Skeletal muscle satellite cell (primary cell): ENCODE data around the gene DENND6B. TPM values are rescaled to one million over a fixed set of nuclear protein-coding genes. Genes with fewer than 3 reads are reported as not detected.
A peak's percentile ranks its signal among the peaks of the same experiment; 100 is the strongest.
"Not testable (repeated sequence)": the region's sequence is repeated elsewhere in the genome, so short reads cannot be mapped to it uniquely, and the experiment has no call there.

Experiments
- H3K27me3 ChIP-seq: 2 replicates; pipeline ENCODE4 v1.7.0; 2013; ENCODE audit warnings: low read length; ENCODE audit not compliant: control insufficient read depth, insufficient read depth
- H3K36me3 ChIP-seq: 2 replicates; pipeline ENCODE4 v1.7.0; 2013; ENCODE audit warnings: mild to moderate bottlenecking, control low read depth, low read length; ENCODE audit not compliant: insufficient read depth
- H3K4me1 ChIP-seq: 2 replicates; pipeline ENCODE4 v1.7.0; 2013; ENCODE audit warnings: low read length; ENCODE audit not compliant: control insufficient read depth, insufficient read depth
- H3K4me2 ChIP-seq: 2 replicates; pipeline ENCODE4 v1.7.0; 2013; ENCODE audit warnings: mild to moderate bottlenecking, low read length
- H3K4me3 ChIP-seq: 2 replicates; pipeline ENCODE4 v1.7.0; 2013; ENCODE audit warnings: low read length
- H3K9ac ChIP-seq: 2 replicates; pipeline ENCODE4 v1.7.0; 2013; ENCODE audit warnings: mild to moderate bottlenecking, low read depth, low read length, moderate library complexity
- H3K9me3 ChIP-seq: replicated peaks from 2 replicates; pipeline ENCODE4 v1.7.0; 2013; ENCODE audit warnings: mild to moderate bottlenecking, control low read depth, low read length
- total RNA-seq: library from RNA; depleted of rRNA; stranded (reverse); fragments of >200 nt; gene quantifications from 2 replicates; pipeline ENCODE4 v1.2.3, GENCODE V29; 2012; rRNA removed

The DENND6B gene
- 0.44 and 1.0 TPM in 2 replicates for total RNA-seq

GRCh38 chr22:50326956-50327710, at the start of gene DENND6B:
Gene DENND6B (minus strand): TSS chr22:50327012. CDS start chr22:50326988, 24 bp downstream.
- H3K36me3 ChIP-seq, result no peaks in the 10 kb centered on the region
- peak within 1 kb of the TSS; percentile 97 for H3K4me3 ChIP-seq
- H3K4me2 ChIP-seq, result peak within 1 kb of the TSS; percentile 99
- no peaks in the 10 kb centered on the region for H3K9me3 ChIP-seq
- H3K9ac ChIP-seq, result peak within 1 kb of the TSS; percentile 98
- no peaks in the 10 kb centered on the region for H3K27me3 ChIP-seq
- H3K4me1 ChIP-seq, result peaks cover 25% of the 10 kb centered on the region

GRCh38 chr22:50376085-50376651, 49.4 kb upstream of the DENND6B start:
- Histone ChIP-seq H3K36me3 (peaks cover 31% of the 10 kb centered on the region), H3K4me1 (no peaks in the 10 kb centered on the region), H3K27me3 (no peaks in the 10 kb centered on the region), H3K9ac (no peak overlapping the region), H3K9me3 (no peaks in the 10 kb centered on the region), H3K4me2 (no peak overlapping the region), H3K4me3 (no peak overlapping the region)

GRCh38 chr22:50371101-50371648, 44.4 kb upstream of the DENND6B start:
- H3K9ac ChIP-seq, result no peak overlapping the region
- no peak overlapping the region for H3K4me3 ChIP-seq

GRCh38 chr22:50367778-50368500, 41.1 kb upstream of the DENND6B start:
- no peak overlapping the region for H3K4me3 ChIP-seq
- peaks cover 12% of the 10 kb centered on the region for H3K36me3 ChIP-seq
- H3K27me3 ChIP-seq, result no peaks in the 10 kb centered on the region
- H3K4me1 ChIP-seq, result no peaks in the 10 kb centered on the region
- H3K9me3 ChIP-seq, result no peaks in the 10 kb centered on the region
- no peak overlapping the region for H3K4me2 ChIP-seq
- H3K9ac ChIP-seq, result no peak overlapping the region

More at GRCh38 chr22:50371101-50371648, 44.4 kb upstream of the DENND6B start:
- Histone ChIP-seq H3K27me3 (no peaks in the 10 kb centered on the region), H3K4me2 (no peak overlapping the region), H3K36me3 (peaks cover 23% of the 10 kb centered on the region), H3K4me1 (no peaks in the 10 kb centered on the region), H3K9me3 (no peaks in the 10 kb centered on the region)

GRCh38 chr22:50363803-50364194, 37.0 kb upstream of the DENND6B start:
- not testable (repeated sequence) for H3K4me3 ChIP-seq, H3K4me2 ChIP-seq
- H3K36me3 ChIP-seq, result peaks cover 20% of the 10 kb centered on the region

GRCh38 chr22:50363166-50363802, 36.5 kb upstream of the DENND6B start:
- H3K9ac ChIP-seq, result no peak overlapping the region
- no peaks in the 10 kb centered on the region for H3K9me3 ChIP-seq
- H3K4me2 ChIP-seq, result no peak overlapping the region
- H3K4me1 ChIP-seq, result no peaks in the 10 kb centered on the region
- no peak overlapping the region for H3K4me3 ChIP-seq
- H3K27me3 ChIP-seq, result no peaks in the 10 kb centered on the region
- peaks cover 17% of the 10 kb centered on the region for H3K36me3 ChIP-seq

More at GRCh38 chr22:50363803-50364194, 37.0 kb upstream of the DENND6B start:
- H3K9ac ChIP-seq, H3K4me1 ChIP-seq, H3K27me3 ChIP-seq, H3K9me3 ChIP-seq: not testable (repeated sequence)

GRCh38 chr22:50361688-50362087, 34.9 kb upstream of the DENND6B start:
- H3K9me3 ChIP-seq, result no peaks in the 10 kb centered on the region
- H3K4me2 ChIP-seq, result no peak overlapping the region
- H3K4me3 ChIP-seq, result no peak overlapping the region
- no peaks in the 10 kb centered on the region for H3K27me3 ChIP-seq
- no peak overlapping the region for H3K9ac ChIP-seq
- H3K4me1 ChIP-seq, result no peaks in the 10 kb centered on the region
- H3K36me3 ChIP-seq, result peaks cover 17% of the 10 kb centered on the region

- no peaks in the 10 kb centered on the region for H3K27me3 ChIP-seq
- H3K4me2 ChIP-seq, result no peak overlapping the region
- no peaks in the 10 kb centered on the region for H3K9me3 ChIP-seq
- H3K4me1 ChIP-seq, result no peaks in the 10 kb centered on the region
- no peak overlapping the region for H3K4me3 ChIP-seq
- H3K36me3 ChIP-seq, result peaks cover 17% of the 10 kb centered on the region
- no peak overlapping the region for H3K9ac ChIP-seq
Measured at GRCh38 chr22:50361222-50361621, 34.4 kb upstream of the DENND6B start.

GRCh38 chr22:50360578-50360977, 33.8 kb upstream of the DENND6B start:
- Histone ChIP-seq H3K4me3 (no peak overlapping the region), H3K4me1 (no peaks in the 10 kb centered on the region), H3K27me3 (no peaks in the 10 kb centered on the region), H3K9me3 (no peaks in the 10 kb centered on the region), H3K4me2 (no peak overlapping the region), H3K9ac (no peak overlapping the region), H3K36me3 (peaks cover 17% of the 10 kb centered on the region)

GRCh38 chr22:50357756-50358155, 30.9 kb upstream of the DENND6B start:
- Histone ChIP-seq H3K4me3 (no peak overlapping the region), H3K4me1 (no peaks in the 10 kb centered on the region), H3K9ac (no peak overlapping the region), H3K27me3 (no peaks in the 10 kb centered on the region), H3K9me3 (no peaks in the 10 kb centered on the region), H3K36me3 (peaks cover 18% of the 10 kb centered on the region), H3K4me2 (no peak overlapping the region)

- Histone ChIP-seq H3K4me2 (no peak overlapping the region), H3K36me3 (peaks cover 19% of the 10 kb centered on the region), H3K4me1 (no peaks in the 10 kb centered on the region), H3K9ac (no peak overlapping the region), H3K9me3 (no peaks in the 10 kb centered on the region), H3K4me3 (no peak overlapping the region), H3K27me3 (no peaks in the 10 kb centered on the region)
Measured at GRCh38 chr22:50357222-50357621, 30.4 kb upstream of the DENND6B start.
